OCI-LY3 (cell line): Measurements from ENCODE around the gene CACNA1G.

Source experiments
- EZH2phosphoT487 ChIP-seq: fragments of 200-600 bp; shearing (Covaris generic); IDR thresholded peaks from 2 replicates; pipeline ENCODE4 v1.6.1; 2018; ENCODE audit warnings: antibody characterized with exemption, mixed run types, low read depth
- TF ChIP-seq, protein P1 (sequence below): fragments of 200-600, 300-600 bp; sonication (generic); IDR thresholded peaks from 2 replicates; pipeline ENCODE4 v1.5.1; 2014; ENCODE audit warnings: antibody characterized with exemption, low read length, low read depth

DNA sequence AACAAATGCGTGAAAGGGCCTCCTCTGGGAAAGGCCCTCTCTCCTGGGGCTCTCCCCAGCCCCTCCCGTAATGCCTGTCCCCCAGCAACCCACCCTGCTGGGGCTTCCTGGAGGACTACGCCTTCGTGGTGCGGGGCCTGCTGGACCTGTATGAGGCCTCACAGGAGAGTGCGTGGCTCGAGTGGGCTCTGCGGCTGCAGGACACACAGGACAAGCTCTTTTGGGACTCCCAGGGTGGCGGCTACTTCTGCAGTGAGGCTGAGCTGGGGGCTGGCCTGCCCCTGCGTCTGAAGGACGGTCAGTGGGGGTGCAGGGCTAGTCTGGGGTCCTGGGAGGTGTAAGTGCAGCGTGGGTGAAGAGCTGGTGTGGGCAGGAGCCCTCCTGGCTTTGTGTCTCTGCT is 8.6 kb upstream of the CACNA1G start:
- TF ChIP-seq, protein P1, sequence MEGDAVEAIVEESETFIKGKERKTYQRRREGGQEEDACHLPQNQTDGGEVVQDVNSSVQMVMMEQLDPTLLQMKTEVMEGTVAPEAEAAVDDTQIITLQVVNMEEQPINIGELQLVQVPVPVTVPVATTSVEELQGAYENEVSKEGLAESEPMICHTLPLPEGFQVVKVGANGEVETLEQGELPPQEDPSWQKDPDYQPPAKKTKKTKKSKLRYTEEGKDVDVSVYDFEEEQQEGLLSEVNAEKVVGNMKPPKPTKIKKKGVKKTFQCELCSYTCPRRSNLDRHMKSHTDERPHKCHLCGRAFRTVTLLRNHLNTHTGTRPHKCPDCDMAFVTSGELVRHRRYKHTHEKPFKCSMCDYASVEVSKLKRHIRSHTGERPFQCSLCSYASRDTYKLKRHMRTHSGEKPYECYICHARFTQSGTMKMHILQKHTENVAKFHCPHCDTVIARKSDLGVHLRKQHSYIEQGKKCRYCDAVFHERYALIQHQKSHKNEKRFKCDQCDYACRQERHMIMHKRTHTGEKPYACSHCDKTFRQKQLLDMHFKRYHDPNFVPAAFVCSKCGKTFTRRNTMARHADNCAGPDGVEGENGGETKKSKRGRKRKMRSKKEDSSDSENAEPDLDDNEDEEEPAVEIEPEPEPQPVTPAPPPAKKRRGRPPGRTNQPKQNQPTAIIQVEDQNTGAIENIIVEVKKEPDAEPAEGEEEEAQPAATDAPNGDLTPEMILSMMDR: no peak
- TF ChIP-seq EZH2phosphoT487: no peak
